Adrenal gland (tissue), 12 donors: ENCODE results near the gene STX18. TPM values are rescaled to one million over a fixed set of nuclear protein-coding genes. Genes with fewer than 3 reads are reported as not detected.

Source experiments
- DNase-seq, 7 donors: peaks; one replicate each; pipeline ENCODE4 v3.0.0-alpha.2; 2019 to 2020
- H3K27ac ChIP-seq, 5 donors: fragments of 200-600 bp; sonication (generic) in 4 of 5; 1 replicate in 3 of 5; 2 replicates in 2 of 5; pipeline versions ENCODE4 v1.5.1 to v1.8.0; 2016 to 2020; ENCODE audit warnings: mild to moderate bottlenecking in 1 of 5
- H3K27me3 ChIP-seq: fragments of 200-600 bp; 2 replicates; pipeline ENCODE4 v1.8.0; 2021
- H3K36me3 ChIP-seq, 2 donors: fragments of 200-600 bp; replicated peaks in 1 of 2; 1 replicate in 1 of 2; 2 replicates in 1 of 2; pipeline versions ENCODE4 v1.5.1 to v1.8.0; 2018 to 2022
- H3K4me1 ChIP-seq, 2 donors: fragments of 200-600 bp; replicated peaks in 1 of 2; 1 replicate in 1 of 2; 2 replicates in 1 of 2; pipeline versions ENCODE4 v1.5.1 to v1.8.0; 2018 to 2021
- H3K4me3 ChIP-seq, 4 donors: fragments of 200-600 bp; sonication (generic) in 3 of 4; one replicate each; pipeline ENCODE4 v1.5.1; 2016 to 2018
- H3K9me3 ChIP-seq, 3 donors: fragments of 200-600 bp; sonication (generic) in 1 of 3; replicated peaks in 1 of 3; 1 replicate in 2 of 3; 2 replicates in 1 of 3; pipeline versions ENCODE4 v1.5.1 to v1.8.0; 2016 to 2021
- CTCF ChIP-seq, 6 experiments: fragments of 450-650 bp in 4 of 6; fragments of 200-600 bp in 2 of 6; sonication (generic) in 1 of 6; IDR thresholded peaks; 1 replicate in 5 of 6; 2 replicates in 1 of 6; pipeline versions ENCODE4 v1.5.1 to v1.8.0; 2016 to 2021; ENCODE audit warnings: antibody characterized with exemption in 6 of 6, mild to moderate bottlenecking in 2 of 6, moderate library complexity in 1 of 6
- POLR2A ChIP-seq, 2 donors: fragments of 450-650 bp; IDR thresholded peaks; one replicate each; pipeline ENCODE4 v1.6.1; 2017; ENCODE audit warnings: antibody characterized with exemption in 2 of 2, mild to moderate bottlenecking in 2 of 2, moderate library complexity in 1 of 2
- WGBS, 4 donors: extraction: QIAGEN DNeasy Blood & Tissue Kit in 2 of 4; methylation state at CpG; one replicate each; pipeline versions ENCODE4 v1.1.5 to v1.1.7; 2013 to 2017; 5-methylcytosine and 5-hydroxymethylcytosine counted together
- intact Hi-C, 2 donors: fragments of 100-400 bp; cut with DNase I; formaldehyde crosslinking; loops; one replicate each; pipeline versions ENCODE4 v1.14.1 to v1.15.0; 2022 to 2023
- polyA plus RNA-seq, 3 donors: library from polyadenylated mRNA; stranded (reverse); fragments of 200-250 nt in 2 of 3; fragments of 350-450 nt in 1 of 3; fragmentation: Illumina TruSeq in 1 of 3; extraction: RNeasy Lipid Tissue Mini Kit (QIAGEN cat#74804) in 1 of 3; gene quantifications; one replicate each; pipeline ENCODE4 v1.2.3, GENCODE V29; 2013 to 2014
- total RNA-seq, 9 donors: library from RNA; depleted of rRNA in 4 of 9; stranded (reverse); fragments of >200 nt in 4 of 9; fragments of 120-200 nt in 1 of 9; fragmentation: NEBNext Ultra II Directional in 1 of 9; extraction: Animal tissue kit (Norgen Biotek cat#: 25700) in 1 of 9; gene quantifications; one replicate each; pipeline versions ENCODE4 v1.1.0 to v1.2.4, GENCODE V29; 2013 to 2023
- donor health status: healthy with polysubstance abuse.
- donor health status: Bipolar disorder and iron deficiency.
- donor health status: DM: yes; HTN: yes; CAD: no.
- donor health status: DM: no; HTN: no; CAD: no.
- donor health status: DM: no; HTN: no; CAD: no.
- donor health status: DM: yes; HTN: yes; CAD: no.

The STX18 gene
- total and polyA plus RNA-seq, 12 donors = 28.6 to 88.5 (median 38.1) TPM

GRCh38 chr4:4535590-4535989 lies 6.3 kb downstream of the STX18 start:
- TF ChIP-seq POLR2A (IDR thresholded peaks at IDR 0.05) (no peak), CTCF (IDR thresholded peaks at IDR 0.05) (no peak)
- Histone ChIP-seq H3K27ac (no peak overlapping the region), H3K4me3 (no peak overlapping the region), H3K9me3 (no peaks in the 10 kb centered on the region), H3K27me3 (no peaks in the 10 kb centered on the region), H3K4me1 (peaks cover 7 to 13% of the 10 kb centered on the region in 2 donors), H3K36me3 (no peaks in the 10 kb centered on the region)
- DNase-seq = no peak
- intact Hi-C loops = no loop called here

DNA sequence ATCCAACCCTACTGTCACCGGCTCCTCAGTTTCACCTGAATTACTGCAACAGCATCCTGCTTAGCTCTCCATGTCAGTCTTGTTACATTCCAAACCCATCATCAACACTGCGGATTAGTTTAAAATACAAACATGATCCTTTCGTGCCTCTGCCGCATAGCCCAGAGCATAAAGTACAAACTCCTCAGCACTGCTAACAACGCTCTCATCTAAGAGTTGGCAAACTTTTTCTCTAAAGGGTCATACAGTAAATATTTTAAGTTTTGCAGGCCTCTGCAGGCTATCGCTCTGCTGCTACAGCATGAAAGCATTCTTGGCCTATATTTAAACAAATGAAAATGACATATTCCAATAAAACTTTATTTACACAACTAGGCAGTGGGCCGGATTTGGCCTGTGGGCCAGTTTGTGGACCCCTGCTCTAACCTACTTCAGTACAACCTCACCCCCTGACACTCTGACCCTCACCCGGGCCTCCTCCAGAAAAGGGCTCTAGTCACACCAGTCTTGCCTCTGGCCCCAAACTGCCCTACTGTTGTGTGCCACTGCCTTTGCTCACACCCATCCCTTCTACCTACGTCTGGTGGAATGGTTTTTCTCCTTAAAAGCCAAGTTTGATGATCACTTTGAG lies 7.2 kb downstream of the STX18 start:
- no peak for TF ChIP-seq CTCF (IDR thresholded peaks at IDR 0.05)
- no peak for TF ChIP-seq POLR2A (IDR thresholded peaks at IDR 0.05)
- intact Hi-C loops = no loop called here
- DNase-seq = no peak
- Histone ChIP-seq H3K4me3 (no peak overlapping the region), H3K36me3 (no peaks in the 10 kb centered on the region), H3K27me3 (no peaks in the 10 kb centered on the region), H3K9me3 (no peaks in the 10 kb centered on the region), H3K27ac (no peak overlapping the region), H3K4me1 (peaks cover 4% of the 10 kb centered on the region in 2 donors)
- 96 to 98% (median 97%) methylated on average over 9 of the region's 9 CpGs for WGBS, 4 donors

DNA sequence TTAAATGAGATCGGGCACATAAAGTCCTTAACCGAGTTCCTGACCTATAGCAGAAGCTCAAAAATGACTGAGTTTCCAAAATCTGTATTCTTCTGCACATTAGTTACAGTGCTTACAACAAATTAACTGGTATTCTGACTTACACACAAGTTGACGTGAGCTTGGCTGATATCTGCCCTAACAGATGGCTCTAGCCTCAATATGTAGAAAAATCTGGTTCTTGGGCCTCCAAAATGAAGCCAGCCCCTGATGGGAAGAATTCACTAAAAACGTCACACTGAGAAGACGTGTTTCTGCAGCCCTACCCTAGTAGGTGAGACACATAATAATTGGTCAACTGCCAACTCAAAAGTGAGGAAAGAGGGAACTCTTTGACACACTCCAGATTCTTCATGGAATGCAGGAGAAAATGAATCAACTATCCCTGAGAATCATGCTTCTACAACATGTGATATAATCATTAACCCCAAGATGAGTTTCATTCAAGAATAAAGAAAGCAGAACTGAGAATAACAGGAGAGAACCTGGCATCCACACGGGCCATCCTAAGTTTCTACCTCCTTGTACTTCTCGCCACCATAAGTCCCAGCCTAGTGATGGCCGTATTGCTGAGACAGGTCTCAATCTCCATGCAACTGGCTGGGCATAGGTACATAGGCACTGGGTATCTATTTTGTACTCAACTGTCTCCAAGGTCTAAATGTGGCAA lies 8.2 kb downstream of the STX18 start:
- intact Hi-C loops = no loop called here
- Histone ChIP-seq H3K9me3 (no peaks in the 10 kb centered on the region), H3K27ac (no peak overlapping the region), H3K27me3 (no peaks in the 10 kb centered on the region), H3K4me1 (peaks cover 0 to 4% of the 10 kb centered on the region in 2 donors), H3K36me3 (no peaks in the 10 kb centered on the region), H3K4me3 (no peak overlapping the region)
- 91 to 95% (median 93%) methylated on average over 8 of the region's 8 CpGs for WGBS, 4 donors
- DNase-seq = no peak
- no peak for TF ChIP-seq POLR2A (IDR thresholded peaks at IDR 0.05)
- TF ChIP-seq CTCF (IDR thresholded peaks at IDR 0.05) = no peak

DNA sequence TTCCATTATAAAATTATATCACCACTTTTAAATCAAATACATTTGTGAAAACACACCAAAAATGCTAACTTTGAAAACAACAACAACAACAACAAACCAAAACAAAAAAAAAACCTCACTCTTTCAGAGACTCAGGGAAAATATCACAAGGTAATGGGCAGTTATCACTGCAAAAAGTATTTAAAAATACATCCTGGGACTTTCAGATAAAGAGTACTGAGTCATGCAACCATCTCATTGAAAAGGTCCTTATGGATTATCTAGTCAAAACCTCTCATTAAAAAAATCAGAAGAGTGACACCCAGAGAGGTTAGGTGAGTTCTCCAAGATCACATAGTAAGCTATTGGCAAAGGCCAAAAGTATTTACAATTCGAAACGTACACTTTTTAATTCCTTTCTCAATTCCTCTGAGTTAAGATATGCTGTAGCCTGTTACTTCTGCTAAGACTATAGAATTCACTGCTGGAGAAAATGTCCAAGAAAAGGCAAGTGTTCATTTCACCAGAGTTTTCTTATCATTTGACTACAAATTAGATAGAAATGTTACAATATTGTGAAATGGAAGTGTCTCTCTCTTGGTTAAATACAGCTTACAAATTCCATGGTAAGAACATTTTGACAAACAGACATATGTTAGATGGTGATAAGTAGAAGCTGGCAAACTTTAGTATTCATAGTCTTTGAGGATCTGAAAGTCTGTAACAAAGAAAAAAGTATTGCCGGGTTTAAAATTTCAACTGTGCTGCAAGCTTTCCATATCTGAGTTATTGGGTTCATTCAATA lies 9.3 kb downstream of the STX18 start:
- intact Hi-C loops = no loop called here
- no peaks in the 10 kb centered on the region for H3K36me3 ChIP-seq
- no peak for DNase-seq

More for the DNA sequence above, 9.3 kb downstream of the STX18 start:
- Histone ChIP-seq H3K27ac (no peak overlapping the region), H3K4me3 (no peak overlapping the region), H3K9me3 (no peaks in the 10 kb centered on the region), H3K4me1 (peaks cover 0 to 4% of the 10 kb centered on the region in 2 donors), H3K27me3 (no peaks in the 10 kb centered on the region)
- 91 to 98% (median 94%) methylated on average over 3 of the region's 3 CpGs for WGBS, 4 donors
- no peak for TF ChIP-seq CTCF (IDR thresholded peaks at IDR 0.05)
- no peak for TF ChIP-seq POLR2A (IDR thresholded peaks at IDR 0.05)
